Measurements from ENCODE around the gene DAB1.

DAB1 gene

DNA sequence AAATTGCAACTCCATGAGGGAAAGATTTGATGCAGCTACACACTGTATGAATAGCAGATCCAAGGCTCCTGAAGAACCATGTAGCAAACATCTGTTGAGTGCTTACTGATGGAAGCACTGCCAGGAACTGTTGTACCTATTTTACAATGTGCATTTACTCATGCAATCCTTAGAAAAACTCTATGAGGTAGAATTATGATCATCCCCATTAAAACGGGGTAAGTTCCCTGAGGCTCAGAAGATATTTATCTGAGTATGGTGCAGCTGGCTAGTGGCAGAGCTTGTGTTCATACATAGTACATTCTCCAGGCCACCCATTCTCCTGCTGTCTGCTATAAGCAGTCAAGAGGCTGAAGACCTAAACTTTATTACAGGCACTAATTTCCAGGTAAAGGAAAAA lies 403.6 kb downstream of the DAB1 start:
- no peak for DNase-seq (ENCODE audit: low spot score)

DNA sequence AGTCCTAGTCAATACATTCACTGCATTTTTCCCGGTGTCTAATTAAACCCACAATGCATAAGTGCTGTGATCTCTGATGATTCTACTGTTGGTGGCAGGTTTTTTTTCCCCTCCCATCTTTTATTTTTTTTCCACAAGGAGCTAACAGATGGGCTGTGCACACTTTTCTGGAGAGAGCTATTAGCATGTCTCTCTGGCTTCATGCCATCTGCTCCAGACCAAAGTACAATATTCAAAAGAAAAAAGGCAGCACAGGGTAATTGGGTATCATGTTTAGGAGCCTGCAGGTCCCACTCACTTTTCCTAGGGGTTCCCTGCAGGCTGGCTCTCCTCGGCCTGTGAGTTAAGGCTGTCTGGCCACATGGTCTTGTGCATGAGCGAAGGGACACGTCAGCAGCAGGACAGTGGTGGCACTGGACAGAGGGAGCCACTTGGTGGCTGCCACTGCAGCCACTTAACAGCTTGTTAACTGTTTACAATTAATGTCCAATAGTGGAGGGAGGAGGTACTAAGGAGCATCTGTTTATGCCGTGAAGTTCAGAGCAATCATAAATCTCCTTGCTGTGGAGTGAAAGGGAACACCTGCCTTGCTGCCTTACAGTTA lies 404.5 kb downstream of the DAB1 start:
- DNase-seq (ENCODE audit: low spot score): no peak

DNA sequence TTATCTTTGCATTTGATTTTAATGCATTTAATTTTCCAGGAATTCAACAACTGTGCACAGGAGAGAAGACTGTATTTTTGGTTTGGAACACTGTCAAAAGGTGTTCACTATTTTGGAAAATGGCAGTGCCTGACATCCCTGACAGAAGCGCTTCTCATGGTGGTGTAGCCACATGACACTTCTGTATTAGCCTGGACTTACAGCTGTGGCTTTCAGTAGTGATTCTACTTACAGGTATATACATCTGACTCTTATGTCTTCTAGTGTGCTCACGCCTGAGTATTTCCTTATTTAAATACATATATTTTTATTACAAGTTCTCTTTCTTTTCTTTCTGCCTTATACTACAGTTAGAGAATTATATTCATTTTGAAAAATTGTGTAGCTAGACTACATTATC lies 405.7 kb downstream of the DAB1 start:
- no peak for DNase-seq (ENCODE audit: low spot score)

DNA sequence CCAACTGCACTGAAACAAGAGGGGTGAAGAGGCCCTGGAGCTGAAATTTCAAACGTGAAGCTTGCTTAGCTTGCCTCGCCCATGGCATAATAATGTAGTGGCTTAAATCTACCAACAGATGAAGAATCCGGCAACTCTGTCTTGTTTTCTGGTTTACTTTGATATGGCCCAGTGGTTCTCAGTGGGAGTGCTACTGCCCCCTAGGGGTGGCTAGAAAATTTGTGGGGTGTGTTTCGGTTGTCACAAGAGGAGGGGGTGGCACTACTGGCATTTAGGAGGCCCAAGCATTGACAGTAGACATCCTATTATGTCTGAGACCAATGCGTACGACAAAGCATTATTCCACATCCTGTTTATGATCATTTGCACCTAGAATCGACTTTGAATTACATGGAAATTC lies 406.1 kb downstream of the DAB1 start:
- no peak for DNase-seq (ENCODE audit: low spot score)

DNA sequence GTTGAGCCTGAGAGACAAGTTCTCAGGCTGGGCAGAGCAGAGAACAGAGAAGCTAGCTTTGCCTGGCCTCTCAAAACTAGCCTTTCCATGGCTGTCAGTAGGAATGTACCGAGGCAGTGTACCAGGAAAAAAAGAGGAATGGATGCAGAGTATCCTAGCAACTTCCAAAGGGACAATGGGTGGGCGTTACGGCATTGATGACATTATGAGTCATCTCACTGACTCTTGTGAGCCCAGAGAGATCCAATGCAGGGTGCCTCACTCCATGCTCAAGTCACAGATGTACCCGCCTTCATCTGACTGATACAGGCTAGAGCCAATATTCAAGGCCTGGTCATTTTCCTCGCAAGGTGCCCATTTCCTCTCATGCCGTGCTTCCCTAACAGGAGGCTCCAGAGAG lies 406.7 kb downstream of the DAB1 start:
- no peak for DNase-seq (ENCODE audit: low spot score)

DNA sequence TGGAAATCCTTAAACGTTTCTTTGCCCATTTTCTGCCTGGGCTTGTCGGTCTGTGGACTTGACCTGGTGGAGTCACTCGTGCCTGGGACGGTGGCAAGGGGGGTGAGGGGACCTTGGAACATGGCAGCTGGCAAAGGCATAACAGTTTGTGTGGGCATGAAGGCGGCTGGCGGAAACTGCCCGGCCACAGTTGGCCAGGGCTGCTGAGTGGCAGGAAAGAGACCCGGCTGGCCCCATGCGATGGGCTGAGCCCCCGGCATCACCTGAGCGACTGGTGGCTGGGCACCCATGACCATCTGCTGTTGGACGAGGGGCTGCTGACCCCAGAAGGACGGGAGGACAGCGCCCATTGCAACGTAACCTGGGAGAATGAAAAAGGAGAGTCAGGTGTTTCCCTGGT lies 408.8 kb downstream of the DAB1 start:
- DNase-seq (ENCODE audit: low spot score): no peak

DNA sequence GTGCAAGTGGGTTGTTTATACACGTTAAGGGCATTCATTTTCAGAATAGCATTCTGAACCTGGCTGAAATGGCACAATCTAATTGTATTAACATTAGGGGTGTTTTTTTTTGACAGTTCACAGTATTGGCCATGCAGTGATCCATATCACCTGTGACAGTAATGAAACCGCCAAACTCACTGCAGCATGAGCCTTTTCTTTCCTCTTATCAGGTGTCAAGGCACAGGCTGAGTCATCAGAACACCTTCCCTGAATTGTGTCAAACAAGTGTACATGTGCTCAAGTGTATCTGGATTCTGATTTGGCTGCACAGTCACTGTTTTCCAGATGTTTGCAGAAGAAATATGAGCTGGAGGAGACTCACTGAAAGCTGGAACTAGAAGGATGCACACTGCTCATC lies 410.3 kb downstream of the DAB1 start:
- no peak for DNase-seq (ENCODE audit: low spot score)

DNA sequence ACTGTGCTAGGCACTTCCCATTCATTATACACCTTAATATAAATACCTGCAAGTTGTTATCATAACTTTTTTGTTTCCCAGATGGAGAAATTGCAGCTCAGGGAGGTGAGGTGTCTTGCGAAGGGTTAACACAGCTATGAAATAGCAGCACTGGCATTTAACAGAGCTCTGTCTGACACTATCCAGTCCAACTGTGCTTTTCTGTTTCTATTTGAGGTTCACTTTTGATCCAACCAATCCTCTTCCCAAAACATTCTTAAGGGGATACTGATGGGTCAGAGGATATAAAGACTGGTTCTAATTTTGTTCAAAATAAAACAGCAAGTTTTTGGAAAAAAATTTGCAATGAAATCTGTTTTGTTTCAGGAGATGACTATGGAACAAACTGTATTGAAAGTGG lies 411.5 kb downstream of the DAB1 start:
- no peak for DNase-seq (ENCODE audit: low spot score)

DNA sequence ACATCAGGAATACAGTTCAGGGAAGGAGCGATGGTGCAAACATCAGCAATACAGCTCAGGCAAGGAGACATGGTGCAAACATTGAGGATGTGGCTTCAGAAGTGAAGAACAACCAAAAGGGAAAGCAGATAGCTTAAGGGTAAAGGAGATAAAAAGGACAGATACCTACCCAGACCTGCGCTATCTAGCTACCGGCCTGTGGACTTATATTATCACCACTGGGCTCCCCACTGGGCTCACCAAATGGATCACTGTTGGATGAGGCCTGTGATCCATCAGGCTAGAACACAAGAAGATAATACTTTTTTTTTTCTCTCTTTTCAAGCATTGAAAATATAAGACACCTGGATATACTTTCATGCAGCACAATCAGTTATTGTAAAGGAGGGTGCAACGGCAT lies 413.3 kb downstream of the DAB1 start:
- DNase-seq (ENCODE audit: low spot score): no peak

DNA sequence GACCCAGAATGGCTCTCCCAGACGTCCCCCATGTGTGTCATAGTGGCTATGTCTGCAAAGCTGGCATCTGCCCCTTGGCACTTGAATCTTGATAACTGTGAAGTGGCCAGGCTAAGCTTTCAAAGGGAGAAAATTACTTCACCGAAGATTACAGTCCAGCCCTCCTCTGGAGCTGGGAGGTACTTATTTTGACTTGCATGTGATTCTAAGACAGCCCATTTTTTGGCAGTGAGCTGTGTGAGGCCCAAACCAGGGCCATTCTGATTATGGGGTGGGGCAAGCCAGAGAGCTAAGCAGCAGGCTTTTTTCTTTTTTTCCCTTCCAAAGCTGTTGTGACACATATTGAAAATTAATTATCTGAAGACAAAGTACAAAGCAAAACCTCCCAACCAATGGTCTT lies 415.9 kb downstream of the DAB1 start:
- DNase-seq (ENCODE audit: low spot score): no peak

DNA sequence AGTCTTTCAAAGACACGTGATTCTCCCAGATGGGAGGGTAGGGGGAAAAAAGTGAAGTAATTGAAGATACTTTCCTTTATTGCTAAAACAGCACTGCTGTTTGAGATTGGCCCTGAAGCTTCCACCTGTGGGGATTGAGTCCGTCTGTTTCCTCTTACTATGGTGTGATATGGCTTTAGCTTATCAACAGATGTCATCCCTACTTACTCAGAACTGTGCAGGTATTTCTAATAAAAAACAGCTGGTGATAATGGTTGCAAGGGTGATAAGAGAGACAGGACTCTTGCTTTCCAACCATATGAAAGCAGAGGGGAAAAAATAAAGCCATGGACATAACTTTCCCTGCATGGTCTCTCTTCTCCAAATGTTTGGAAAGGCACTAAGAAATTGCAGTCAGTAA lies 416.4 kb downstream of the DAB1 start:
- no peak for DNase-seq (ENCODE audit: low spot score)

DNA sequence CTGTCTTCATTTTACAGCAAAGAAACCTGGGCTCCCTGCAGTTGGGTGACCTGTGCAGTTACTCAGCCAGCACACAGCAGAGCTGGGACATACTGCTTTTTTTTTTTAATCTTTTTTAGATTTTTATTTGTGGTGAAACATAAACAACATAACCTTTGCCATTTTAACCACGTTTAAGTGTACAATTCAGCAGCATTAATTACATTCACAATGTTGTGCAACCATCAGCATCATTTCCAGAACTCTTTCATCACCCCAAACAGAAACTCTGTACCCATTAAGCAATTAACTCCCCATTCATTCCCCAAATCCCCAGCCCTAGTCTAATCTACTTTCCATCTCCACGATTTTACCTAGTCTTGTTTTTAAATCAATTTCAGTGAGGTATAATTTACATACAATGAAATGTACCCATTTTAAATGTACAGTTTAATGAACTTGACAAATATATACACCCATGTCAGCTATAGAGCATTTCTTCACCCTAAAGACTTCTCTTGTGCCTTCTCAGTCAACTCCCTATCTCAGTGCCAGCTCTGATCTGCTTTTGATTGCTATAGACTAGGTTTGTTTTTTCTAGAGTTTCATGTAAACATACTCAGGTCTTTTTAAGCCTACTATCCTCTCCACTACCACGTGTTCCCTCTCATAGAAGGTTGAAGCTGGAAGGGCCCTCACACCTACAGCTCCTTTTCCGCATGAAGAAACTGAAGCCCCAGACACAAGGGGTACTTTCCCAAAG lies 420.3 kb downstream of the DAB1 start:
- no peak for DNase-seq (ENCODE audit: low spot score)

DNA sequence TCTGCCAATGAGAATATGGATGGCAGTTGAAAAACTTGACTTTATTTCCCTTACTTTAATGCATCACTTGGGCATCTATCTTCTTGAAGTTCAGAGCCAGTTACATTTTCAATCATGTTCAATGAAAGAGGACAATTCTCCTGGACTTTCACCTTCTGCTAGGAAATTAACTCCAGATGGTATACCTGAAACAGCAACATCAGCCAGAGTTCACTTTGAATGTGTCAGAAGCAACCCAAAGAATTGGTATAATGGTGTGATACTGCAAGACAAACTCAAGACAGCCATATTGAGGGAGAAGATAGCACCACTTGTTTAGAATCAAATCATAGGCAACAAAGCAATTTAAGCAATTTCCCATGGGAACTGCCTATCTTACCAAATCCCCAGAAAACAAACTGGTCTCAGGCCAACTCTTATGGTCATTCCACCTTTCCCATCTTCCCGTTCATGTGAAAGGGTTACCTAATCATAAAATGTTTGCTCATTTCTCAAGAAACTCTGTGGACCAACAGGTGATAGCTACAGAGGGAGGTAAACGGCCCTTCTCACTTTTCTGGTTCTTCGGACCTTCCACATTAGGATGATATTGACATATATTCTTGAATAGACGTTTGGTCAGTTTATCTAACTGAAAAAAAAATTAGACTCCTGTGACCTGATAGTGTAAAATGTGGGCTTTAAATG lies 428.3 kb downstream of the DAB1 start:
- DNase-seq (ENCODE audit: low spot score): no peak

DNA sequence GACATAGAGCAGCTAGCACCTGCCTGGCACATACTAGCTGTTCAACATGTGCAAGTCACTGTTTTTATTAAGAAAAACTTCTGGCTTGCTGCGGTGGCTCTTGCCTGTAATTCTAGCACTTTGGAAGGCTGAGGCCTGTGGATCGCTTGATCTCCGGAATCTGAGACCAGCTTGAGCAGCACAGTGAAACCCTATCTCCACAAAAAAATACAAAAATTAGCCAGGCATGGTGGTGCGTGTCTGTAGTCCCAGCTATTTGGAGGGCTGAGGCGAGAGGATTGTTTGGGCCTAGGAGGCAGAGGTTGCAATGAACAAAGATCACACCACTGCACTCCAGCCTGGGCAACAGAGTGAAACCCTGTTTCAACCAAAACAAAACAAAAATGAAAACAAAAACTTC lies 430.4 kb downstream of the DAB1 start:
- no peak for DNase-seq (ENCODE audit: low spot score)

DNA sequence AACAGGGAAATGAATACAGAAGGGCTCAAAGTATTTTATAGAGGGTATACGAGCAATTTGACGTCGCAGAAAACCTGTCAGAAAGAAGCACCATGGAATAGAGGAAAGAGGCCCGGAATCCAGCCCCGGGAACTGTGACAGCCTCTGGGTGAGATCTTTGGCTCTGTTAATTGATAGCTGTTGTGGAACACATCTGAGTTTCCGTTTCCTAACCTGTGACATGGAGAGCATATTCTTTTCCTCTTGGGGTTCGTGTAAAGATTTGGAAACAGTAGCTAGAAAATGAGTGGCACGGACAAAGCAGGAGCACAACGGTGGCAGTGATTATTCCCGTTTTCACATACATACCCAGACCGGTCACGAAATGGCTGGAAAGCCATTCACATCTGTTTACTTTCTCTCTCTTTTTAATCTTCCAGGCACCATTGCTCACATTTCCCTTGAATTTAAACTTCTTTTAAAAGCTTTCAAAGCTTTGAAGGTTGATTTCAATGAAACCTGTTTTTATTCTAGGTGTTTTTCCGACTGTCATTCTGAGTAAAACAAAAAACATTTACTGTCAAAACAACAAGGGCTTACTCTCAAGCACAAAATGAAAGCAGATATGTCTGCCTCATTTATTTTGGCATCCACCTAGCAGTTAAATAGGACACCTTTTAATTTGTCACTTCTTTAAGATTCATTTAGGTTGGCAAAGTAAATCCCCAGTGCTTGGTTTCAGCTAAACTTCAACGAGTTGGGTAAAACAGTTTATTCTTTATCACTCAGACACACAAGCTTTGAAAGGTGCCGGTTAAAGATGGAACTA lies 431.3 kb downstream of the DAB1 start:
- DNase-seq (ENCODE audit: low spot score): no peak

DNA sequence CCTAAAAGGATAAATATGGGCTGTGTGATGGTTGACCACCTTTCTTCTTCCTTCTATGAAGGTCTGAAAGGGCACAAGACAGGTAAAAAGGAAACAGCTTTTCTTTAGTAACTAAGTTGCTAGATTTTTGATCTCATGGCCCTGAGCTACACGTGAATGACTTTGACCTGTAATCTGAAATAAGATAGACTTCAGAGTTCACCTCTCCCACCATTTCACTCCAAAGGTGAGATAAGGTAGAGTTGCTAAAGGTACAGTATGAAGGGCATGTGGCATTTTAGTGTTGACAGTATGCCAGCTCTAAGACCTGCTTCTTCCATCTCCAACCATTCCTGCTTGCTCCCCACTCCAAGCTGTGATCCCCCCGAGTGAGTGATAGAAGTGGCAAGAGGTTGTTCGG lies 432.3 kb downstream of the DAB1 start:
- no peak for DNase-seq (ENCODE audit: low spot score)

DNA sequence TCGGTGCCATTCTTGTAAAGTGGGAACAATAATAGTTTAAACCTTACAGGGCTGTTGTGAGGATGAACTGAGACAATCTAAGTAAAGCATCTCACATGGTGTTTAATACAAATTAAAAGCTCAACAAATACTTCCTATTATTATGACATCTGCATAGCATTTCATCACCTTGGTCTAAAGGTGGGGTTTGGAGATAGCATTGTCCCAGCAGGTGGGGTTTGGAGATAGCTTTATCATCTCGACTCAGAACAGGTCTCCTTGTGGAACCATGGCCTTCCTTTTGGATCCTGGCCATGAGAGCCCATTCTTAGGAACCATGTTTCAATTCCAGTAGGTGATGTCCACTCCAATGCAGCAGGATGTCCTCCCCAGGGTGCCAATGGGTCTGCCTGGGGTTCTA lies 437.5 kb downstream of the DAB1 start:
- no peak for DNase-seq (ENCODE audit: low spot score)

DNA sequence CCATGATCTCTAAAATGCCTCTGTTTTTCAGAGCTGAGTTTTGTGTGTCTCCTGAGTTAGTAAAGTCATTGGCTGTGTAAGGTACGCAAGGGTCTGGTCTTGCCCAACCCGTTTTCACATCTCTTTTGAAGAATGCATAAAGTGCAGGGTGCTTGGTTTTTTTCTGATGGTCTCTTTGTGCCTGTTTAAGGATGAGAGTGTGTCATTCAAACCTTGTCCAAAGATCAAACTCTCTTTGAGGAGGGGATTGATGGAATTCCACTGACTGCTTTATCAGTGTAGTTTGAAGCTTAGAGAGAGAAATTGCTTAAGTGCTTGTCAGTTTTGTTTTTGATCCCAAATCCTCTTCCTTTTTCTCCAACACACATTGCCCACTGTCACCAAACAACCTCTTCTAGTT lies 438.0 kb downstream of the DAB1 start:
- DNase-seq (ENCODE audit: low spot score): no peak

DNA sequence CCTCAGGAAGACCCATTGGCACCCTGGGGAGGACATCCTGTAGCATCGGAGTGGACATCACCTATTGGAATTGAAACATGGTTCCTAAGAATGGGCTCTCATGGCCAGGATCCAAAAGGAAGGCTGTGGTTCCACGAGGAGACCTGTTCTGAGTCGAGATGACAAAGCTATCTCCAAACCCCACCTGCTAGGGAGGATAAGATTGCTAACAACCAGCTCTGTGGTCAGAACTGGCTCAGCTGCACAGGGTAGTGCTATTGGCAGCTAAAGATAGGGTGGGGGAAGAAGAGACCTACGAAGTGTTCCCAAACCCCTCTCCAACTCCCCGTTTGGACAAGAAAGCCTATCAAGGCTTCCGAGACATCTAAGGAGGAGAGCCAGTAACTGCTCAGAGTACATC lies 440.4 kb downstream of the DAB1 start:
- DNase-seq (ENCODE audit: low spot score): no peak

DNA sequence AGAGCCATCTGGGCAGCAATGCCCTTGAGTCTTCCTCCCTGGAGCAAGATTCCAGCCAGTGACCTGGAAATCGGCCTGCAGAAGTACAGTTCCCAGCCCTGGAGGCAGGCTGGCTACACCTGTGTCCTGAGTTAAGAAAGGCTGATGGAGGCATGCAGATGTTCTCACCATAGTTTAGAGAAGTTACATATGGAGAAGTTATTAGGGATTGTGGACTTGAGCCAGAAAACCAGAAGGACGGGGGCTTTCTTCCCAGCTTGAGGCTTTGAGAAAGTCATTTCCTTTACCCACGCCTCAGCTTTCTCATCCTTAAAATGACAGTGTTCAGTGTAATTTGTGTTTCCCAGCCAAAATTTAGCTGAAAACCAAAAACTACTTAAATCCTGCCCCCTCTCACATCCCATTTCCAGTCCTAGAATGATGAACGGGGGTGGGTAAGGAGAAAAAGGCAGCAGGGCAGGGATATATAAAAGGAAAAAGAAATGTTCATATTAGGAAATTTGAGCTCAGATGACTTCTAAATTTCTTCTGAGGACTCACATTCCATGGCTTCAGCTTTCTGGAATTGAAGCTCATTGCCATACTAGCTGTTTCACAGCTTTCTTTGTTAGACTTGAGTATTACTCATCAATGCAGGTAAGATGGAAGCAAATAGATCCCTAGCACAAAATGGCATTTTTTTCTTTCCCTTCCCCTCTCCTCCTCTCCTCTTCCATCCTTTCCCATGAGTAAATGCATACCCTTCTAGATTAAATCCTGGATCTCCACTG lies 443.7 kb downstream of the DAB1 start:
- no peak for DNase-seq (ENCODE audit: low spot score)

DNA sequence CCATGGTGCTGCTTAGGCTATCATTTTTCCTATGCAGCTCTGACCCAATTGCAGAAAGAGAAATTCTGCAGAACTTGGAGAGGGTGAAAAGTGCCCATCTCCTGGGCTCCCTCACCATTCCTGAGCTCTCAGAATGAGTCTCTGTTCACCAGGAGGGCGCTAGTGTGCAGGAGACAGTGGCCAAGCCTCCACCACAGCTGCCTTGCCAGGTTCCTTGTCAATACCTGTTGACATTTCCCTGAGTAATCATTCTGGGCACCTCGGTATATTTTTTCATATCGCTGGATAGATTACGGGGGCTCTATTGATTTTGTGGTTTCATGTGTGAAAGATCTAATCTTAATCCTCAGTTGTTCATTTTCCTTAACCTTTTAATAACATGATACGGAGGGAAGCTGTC lies 445.0 kb downstream of the DAB1 start:
- no peak for DNase-seq (ENCODE audit: low spot score)

DNA sequence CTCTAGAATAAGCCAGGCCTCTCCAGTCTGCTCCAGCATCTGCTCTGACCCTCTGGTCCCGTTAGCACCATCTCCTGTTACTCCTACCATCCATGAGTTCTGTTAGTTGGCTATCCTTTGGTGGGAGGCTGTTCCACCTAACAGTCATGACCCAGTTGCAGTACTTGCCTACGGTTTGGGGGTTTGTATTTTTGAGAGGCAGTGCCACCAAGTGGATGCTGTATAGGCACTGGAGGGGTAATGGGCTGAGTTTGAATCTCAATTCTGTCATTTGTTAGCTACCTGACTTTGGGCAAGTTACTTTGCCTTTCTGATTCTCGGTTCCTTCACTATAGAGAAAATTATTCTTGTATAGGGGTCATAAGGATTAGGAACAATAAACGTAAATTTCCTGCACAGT lies 445.9 kb downstream of the DAB1 start:
- DNase-seq (ENCODE audit: low spot score): no peak

Measured in D341Med (cell line).